Measurements from ENCODE around the gene PEAK1. TPM values are rescaled to one million over a fixed set of nuclear protein-coding genes. Genes with fewer than 3 reads are reported as not detected.

The PEAK1 gene
- total RNA-seq, 1 experiment from 2014 or later, result 21.2 TPM

GRCh38 chr15:77180270-77180669, 239.6 kb downstream of the PEAK1 start:
- Histone ChIP-seq H3K18ac (ENCODE audit: insufficient read length, low read depth, low read length) (no peak overlapping the region), H3K79me2 (ENCODE audit: insufficient read depth, low read length) (no peaks in the 10 kb centered on the region), H4K5ac (ENCODE audit: insufficient read length, low read depth, low read length) (no peak overlapping the region), H3K9me3 (ENCODE audit: control insufficient read depth, low read depth, low read length) (no peaks in the 10 kb centered on the region), H2BK120ac (ENCODE audit: low read depth, low read length, poor library complexity, severe bottlenecking) (no peak overlapping the region), H3K56ac (ENCODE audit: insufficient read length, low read depth, low read length) (no peak overlapping the region), H3T11ph (ENCODE audit: low read length) (no peak overlapping the region), H2BK15ac (ENCODE audit: low read depth, low read length) (no peak overlapping the region), H2AFZ (ENCODE audit: low read length) (no peak overlapping the region), H3K27me3 (ENCODE audit: insufficient read depth, low read length) (no peaks in the 10 kb centered on the region), H3K14ac (ENCODE audit: insufficient read depth, low read length) (no peak overlapping the region), H3K4me2 (ENCODE audit: insufficient read depth, insufficient read length, low read length) (no peak overlapping the region), H2BK5ac (ENCODE audit: insufficient read length, low read length) (no peak overlapping the region), H3K27ac (ENCODE audit: insufficient read length, low read depth, low read length) (no peak overlapping the region), H4K8ac (replicated peaks; ENCODE audit: insufficient read length, low read depth, low read length) (no peak overlapping the region), H4K91ac (ENCODE audit: insufficient read length, low read depth, low read length) (no peak overlapping the region), H3K23me2 (ENCODE audit: insufficient read length, low read depth, low read length, poor library complexity, severe bottlenecking) (no peaks in the 10 kb centered on the region), H3K79me1 (ENCODE audit: insufficient read depth, low read depth, low read length, poor library complexity, severe bottlenecking) (no peaks in the 10 kb centered on the region), H2BK12ac (ENCODE audit: insufficient read length, low read depth, low read length) (no peak overlapping the region), H3K23ac (ENCODE audit: insufficient read length, low read depth, low read length) (no peak overlapping the region), H2BK20ac (ENCODE audit: low read depth, low read length, poor library complexity, severe bottlenecking) (no peak overlapping the region), H4K20me1 (ENCODE audit: control insufficient read depth, insufficient read depth, insufficient read length) (no peaks in the 10 kb centered on the region), H3K4ac (ENCODE audit: low read depth, low read length) (no peak overlapping the region), H3K4me1 (ENCODE audit: insufficient read depth, low read length) (no peaks in the 10 kb centered on the region), H3K9ac (ENCODE audit: extremely low read depth, insufficient read length, low read length) (no peak overlapping the region), H2AK5ac (ENCODE audit: insufficient read length, low read length) (no peak overlapping the region)
- no CpG with 5 or more reads among the region's 6 CpGs for WGBS (ENCODE audit: extremely low coverage, insufficient read length, low lambda C conversion rate)
- no peak for DNase-seq
- H3K4me1 Mint-ChIP-seq, result peaks cover 5 to 7% of the 10 kb centered on the region in 2 experiments
- H3K9me3 Mint-ChIP-seq, result no peaks in the 10 kb centered on the region; a peak in 1 of 5 replicates
- H3K4me3 Mint-ChIP-seq, result no peak overlapping the region
- TF ChIP-seq CTCF (conservative IDR thresholded peaks at IDR 0.05), result no peak
- H3K27ac Mint-ChIP-seq, result no peak overlapping the region
- H3K27me3 Mint-ChIP-seq (ENCODE audit: low read depth), result no peaks in the 10 kb centered on the region; the same call in 1 of the 2 replicates
- H3K36me3 Mint-ChIP-seq (ENCODE audit: insufficient read depth in 1 of 3, low read depth in 3 of 3), result peaks cover 7 to 10% (median 8%) of the 10 kb centered on the region in 3 experiments; a peak in 6 of 7 replicates

Data from H9 (cell line).